HG03196 (cell line): ENCODE measurements around the gene NR5A2.

Experiments
- ATAC-seq: cut with Tn5 transposase; IDR thresholded peaks from one replicate; pipeline ENCODE4 v1.9.1; 2021; ENCODE audit not compliant: unreplicated experiment

The NR5A2 gene

GRCh38 chr1:200027264-200027823 is at the start of gene NR5A2:
TSS of gene NR5A2 (plus strand) at chr1:200027710. CDS start at chr1:200027848, 138 bp downstream.
- no peak for ATAC-seq

DNA sequence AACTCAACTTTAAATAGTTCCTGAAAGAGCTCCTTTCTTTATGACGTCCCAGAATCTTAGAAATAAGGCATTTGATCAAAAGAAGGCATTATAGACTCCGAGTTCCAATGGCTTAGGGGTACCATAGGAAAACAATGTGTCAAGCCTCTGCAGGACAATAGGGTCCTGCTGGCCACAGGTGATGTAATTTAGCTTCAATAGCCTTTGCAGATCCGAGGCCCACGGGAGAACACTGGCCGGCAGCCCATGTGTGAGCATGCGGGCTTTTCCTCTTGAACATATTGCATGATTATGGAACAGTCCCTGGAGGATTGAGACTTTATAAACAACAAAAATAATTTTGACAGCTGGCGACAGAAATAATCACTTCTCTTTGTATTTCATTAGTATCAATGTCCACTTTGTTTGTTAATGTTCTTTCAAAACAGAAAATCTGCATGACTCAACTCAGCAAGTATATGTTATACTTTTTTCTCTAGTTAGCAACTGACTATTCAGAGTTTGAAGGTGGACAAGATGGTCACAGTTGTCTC is 49.0 kb upstream of the NR5A2 start:
- ATAC-seq: no peak

- no peak for ATAC-seq
Observed at GRCh38 chr1:199979071-199979470, 48.4 kb upstream of the NR5A2 start.

DNA sequence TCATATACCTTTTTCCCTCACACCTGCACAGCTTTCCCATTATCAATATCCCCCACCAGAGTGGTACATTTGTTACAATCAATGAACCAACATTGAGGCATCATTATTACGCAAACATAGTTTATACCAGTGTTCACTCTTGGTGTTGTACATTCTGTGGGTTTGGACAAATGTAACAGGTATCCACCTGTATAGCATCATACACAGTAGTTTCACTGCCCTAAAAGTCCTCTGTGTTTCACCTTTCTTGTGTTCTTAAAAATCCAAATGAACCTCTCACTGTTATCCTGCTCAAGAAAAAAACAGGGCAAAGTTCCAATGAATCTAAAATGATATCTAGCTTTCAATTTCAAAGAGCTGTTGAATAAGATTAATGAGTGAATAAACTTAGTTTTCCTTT is 45.9 kb upstream of the NR5A2 start:
- ATAC-seq: no peak

- ATAC-seq: no peak
Observed at GRCh38 chr1:199982606-199983005, 44.9 kb upstream of the NR5A2 start.

DNA sequence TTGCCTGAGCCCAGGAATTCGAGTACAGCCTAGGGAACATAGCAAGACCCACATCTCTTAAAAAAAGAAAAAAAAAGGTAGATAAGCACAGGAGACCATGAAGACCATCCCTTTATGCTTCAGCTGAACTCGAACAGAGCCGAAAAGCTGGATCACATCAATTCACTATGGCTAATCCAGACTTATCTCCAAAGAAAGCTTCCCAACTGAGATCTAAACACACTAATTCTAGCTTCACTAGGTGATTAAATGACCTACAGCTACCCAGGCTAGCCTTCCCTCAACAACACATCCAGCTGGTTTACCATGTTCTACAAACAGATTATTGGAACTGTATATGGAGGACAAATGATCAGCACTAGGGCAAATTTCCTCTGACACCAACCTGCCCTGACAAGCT is 44.0 kb upstream of the NR5A2 start:
- no peak for ATAC-seq

DNA sequence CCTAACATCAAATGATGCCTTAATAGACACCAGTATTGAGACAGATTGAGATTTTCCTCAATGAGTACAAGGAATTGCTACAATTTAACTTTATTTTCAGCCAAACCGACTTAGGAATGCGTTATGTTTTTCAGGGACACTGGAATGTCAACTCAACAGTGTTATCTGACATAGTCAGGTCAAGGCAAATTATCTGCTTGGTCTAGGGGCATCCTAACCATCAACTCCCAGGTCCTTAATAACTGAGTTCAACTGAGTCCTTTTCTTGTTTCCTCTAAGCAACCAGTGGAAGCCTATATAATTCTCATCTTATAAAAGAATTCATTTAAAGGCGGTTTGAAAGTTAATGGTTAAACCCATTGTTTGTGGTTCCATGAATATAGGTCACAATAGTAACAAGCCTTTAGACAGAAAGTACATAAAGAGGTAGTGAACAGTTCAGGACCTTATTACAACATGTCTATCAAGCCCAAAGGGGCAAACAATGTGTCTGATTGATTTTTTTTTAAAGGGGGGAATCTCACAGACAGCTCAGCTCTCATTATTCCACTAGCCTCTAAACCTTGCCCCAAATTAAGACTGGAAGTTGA is 32.3 kb upstream of the NR5A2 start:
- no peak for ATAC-seq

DNA sequence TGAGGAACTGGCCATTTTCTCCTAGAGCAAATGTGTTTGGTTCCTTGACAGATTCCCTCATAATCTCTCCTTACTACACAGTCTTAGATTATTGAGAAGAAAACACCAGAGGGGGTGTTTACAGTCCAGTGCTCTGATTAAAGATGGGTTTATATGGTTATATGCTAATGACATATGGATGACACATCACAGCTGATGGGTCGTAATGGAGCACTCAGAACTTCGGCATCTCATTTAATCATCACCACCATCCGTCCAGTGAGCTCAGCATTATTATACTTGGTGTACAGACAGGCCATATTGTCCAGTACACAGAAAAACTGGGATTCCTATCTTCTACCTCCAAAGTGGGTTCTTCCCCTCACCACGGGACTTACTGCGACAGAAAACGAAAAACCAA is 22.3 kb upstream of the NR5A2 start:
- ATAC-seq: no peak

DNA sequence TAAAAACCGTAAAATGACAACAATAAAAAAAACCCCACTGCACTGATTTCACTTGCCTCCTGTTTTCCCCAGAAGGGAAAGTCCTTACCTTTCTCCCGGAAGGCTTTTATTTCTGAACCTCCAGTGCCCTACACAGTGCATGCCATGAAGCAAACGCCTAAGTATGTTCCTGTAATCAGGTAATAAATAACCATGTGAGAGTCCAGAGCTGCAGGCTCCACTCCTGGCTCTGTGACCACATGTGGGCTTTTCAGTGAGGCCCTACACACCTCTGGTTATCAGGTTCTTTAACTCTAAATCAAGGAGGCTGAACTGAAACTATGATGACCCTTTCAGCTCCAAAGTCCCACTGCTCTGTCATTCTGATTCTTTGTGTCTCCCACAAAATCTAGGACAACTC is 20.8 kb upstream of the NR5A2 start:
- no peak for ATAC-seq

DNA sequence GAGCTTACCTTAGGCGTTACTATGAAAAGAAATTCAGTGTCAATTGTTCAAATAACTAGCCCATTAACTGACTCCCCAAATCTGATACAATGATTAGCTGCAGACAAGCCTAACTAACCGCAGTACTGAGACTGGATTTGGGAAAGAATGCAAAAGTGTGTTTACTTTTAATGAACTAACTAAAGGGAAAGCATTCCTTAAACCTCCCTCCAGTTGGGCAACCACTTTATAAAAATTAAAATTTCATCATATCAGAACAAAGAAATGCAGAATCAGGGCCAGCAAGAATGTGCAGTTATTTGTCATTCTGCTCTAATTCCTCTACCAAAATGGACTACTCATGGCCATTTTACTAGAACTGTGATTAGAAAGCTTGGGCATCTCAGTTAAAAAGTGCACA is 11.7 kb upstream of the NR5A2 start:
- no peak for ATAC-seq

DNA sequence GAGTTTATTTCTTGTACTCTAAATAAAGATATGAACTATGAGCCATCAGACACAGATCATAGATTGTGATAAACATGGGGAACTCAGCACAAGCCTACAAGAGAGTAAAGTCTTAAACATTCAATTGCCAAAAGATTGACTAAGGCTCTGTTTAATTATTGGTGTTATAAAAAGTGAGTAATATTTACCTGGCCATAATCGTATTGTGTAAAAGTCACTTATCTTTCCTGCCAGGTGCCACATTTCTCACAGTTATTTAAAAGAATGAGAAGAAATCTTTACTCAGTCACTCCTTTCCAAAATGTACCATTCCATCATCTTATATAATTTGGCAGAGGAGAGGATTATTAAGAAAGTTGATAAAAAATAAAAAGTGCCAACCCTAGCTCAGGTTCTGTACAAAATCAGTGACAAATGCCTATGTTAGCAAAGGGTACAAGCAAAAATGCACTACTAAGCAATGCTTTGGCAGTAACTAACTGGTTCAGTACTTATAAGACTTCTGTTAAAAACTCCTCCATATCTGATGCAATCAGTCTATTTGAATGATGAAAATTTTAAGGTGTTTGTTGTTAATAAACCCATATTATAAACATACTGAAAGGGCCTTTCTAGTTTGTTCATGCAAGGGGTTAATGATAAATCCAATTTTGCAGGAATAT is 5.8 kb upstream of the NR5A2 start:
- no peak for ATAC-seq

GRCh38 chr1:200022239-200022804 is 5.2 kb upstream of the NR5A2 start:
- no peak for ATAC-seq

- ATAC-seq: no peak
Observed at GRCh38 chr1:200028586-200029034, 1.1 kb downstream of the NR5A2 start.

- no peak for ATAC-seq
Observed at GRCh38 chr1:200029035-200029821, 1.7 kb downstream of the NR5A2 start.

GRCh38 chr1:200029822-200030152 is 2.3 kb downstream of the NR5A2 start:
- no peak for ATAC-seq

DNA sequence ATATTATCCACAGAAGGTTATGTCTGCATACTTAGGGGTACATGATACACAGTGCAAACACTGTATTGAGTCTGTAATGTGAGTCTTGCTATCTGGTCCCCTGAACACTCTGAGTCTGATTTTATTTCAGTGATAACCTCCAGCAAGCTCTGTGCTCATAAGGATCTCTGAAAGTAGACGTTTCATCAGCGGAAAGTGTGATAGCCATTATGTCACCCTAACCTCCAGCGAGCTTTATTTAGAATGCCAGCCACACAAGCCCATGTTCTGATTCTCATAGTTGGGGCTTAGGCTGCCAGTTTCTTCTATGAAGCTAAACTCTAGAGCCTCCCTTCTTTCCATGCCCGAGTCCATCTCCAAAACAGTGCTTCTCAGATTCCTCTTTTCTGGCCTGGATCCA is 3.3 kb downstream of the NR5A2 start:
- ATAC-seq: no peak

DNA sequence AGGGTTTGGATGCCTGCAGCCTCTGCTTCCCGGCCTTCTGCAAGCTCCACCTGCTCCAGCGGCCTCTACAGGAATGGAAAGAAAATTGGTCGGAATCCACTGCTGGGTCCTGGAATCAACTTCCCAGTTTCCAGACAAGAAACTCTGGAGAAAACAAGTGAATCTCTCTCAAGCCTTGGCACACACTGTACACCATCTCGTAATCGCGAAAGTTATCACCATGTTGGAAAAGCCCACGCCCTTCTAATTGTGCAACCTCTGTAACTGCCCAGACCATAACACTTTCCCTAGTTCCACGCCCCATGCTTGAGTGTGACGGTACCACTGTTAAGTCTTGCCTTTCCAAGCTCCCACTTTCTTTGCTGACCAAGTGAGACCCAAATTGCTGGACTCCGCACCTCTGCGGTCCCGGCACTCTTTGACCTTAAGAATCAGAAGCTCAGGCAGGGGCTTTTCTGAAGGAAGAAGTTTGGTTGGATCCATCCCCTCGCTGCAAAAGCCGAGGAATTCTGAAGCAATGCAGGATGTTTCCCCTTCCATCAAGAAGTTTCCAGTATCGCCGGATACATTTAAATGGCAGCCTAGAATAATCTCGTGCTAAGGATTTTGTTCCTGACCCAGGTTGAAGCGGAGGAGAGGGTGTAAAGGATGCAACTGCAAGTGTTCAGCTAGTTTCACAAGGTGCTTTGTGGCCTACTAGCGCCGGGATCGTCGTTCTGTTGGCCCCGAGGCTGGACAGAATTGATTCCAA is 6.2 kb downstream of the NR5A2 start:
- no peak for ATAC-seq

- no peak for ATAC-seq
Observed at GRCh38 chr1:200034262-200034557, 6.7 kb downstream of the NR5A2 start.

GRCh38 chr1:200034761-200035396 is 7.4 kb downstream of the NR5A2 start:
- no peak for ATAC-seq

- no peak for ATAC-seq
Observed at GRCh38 chr1:200035397-200035955, 8.0 kb downstream of the NR5A2 start.
